Measurements from ENCODE around the gene ATP2C2. TPM values are rescaled to one million over a fixed set of nuclear protein-coding genes. Genes with fewer than 3 reads are reported as not detected.
"Not testable (repeated sequence)": the region's sequence is repeated elsewhere in the genome, so short reads cannot be mapped to it uniquely, and the experiment has no call there.

ATP2C2 gene
- total RNA-seq, 1 donor from 2014 or later: not detected

- Histone ChIP-seq H3K4me1 (ENCODE audit: control insufficient read depth in 3 of 3, insufficient read depth in 3 of 3, low read length in 3 of 3) (no peaks in the 10 kb centered on the region), H3K27me3 (ENCODE audit: control insufficient read depth in 3 of 3, insufficient read depth in 3 of 3, low read length in 3 of 3) (peaks cover 0 to 14% (median 6%) of the 10 kb centered on the region in 3 donors), H3K4me3 (ENCODE audit: low read length in 3 of 3) (no peak overlapping the region), H3K27ac (ENCODE audit: low read depth, low read length) (no peak overlapping the region), H3K36me3 (ENCODE audit: control insufficient read depth in 3 of 3, insufficient read depth in 3 of 3, low read length in 3 of 3) (no peaks in the 10 kb centered on the region), H3K9me3 (ENCODE audit: control insufficient read depth in 3 of 3, low read length in 3 of 3) (no peaks in the 10 kb centered on the region), H3K9ac (ENCODE audit: low read depth in 1 of 3, low read length in 3 of 3) (no peak overlapping the region)
Observed at GRCh38 chr16:84339766-84340165, 28.6 kb upstream of the ATP2C2 start.

GRCh38 chr16:84340325-84341040 lies 27.9 kb upstream of the ATP2C2 start:
- peaks cover 0 to 14% (median 6%) of the 10 kb centered on the region in 3 donors for H3K27me3 ChIP-seq (ENCODE audit: control insufficient read depth in 3 of 3, insufficient read depth in 3 of 3, low read length in 3 of 3)
- no peak overlapping the region for H3K4me3 ChIP-seq (ENCODE audit: low read length in 3 of 3)
- no peak overlapping the region for H3K9ac ChIP-seq (ENCODE audit: low read depth in 1 of 3, low read length in 3 of 3)

GRCh38 chr16:84341528-84342295 lies 26.6 kb upstream of the ATP2C2 start:
- Histone ChIP-seq H3K9ac (ENCODE audit: low read depth in 1 of 3, low read length in 3 of 3) (no peak overlapping the region), H3K27ac (ENCODE audit: low read depth, low read length) (no peak overlapping the region), H3K9me3 (ENCODE audit: control insufficient read depth in 3 of 3, low read length in 3 of 3) (no peaks in the 10 kb centered on the region), H3K4me1 (ENCODE audit: control insufficient read depth in 3 of 3, insufficient read depth in 3 of 3, low read length in 3 of 3) (no peaks in the 10 kb centered on the region), H3K27me3 (ENCODE audit: control insufficient read depth in 3 of 3, insufficient read depth in 3 of 3, low read length in 3 of 3) (peaks cover 0 to 17% (median 6%) of the 10 kb centered on the region in 3 donors), H3K4me3 (ENCODE audit: low read length in 3 of 3) (no peak overlapping the region), H3K36me3 (ENCODE audit: control insufficient read depth in 3 of 3, insufficient read depth in 3 of 3, low read length in 3 of 3) (no peaks in the 10 kb centered on the region)

More at GRCh38 chr16:84340325-84341040, 27.9 kb upstream of the ATP2C2 start:
- Histone ChIP-seq H3K36me3 (ENCODE audit: control insufficient read depth in 3 of 3, insufficient read depth in 3 of 3, low read length in 3 of 3) (no peaks in the 10 kb centered on the region), H3K4me1 (ENCODE audit: control insufficient read depth in 3 of 3, insufficient read depth in 3 of 3, low read length in 3 of 3) (no peaks in the 10 kb centered on the region), H3K27ac (ENCODE audit: low read depth, low read length) (no peak overlapping the region), H3K9me3 (ENCODE audit: control insufficient read depth in 3 of 3, low read length in 3 of 3) (no peaks in the 10 kb centered on the region)

GRCh38 chr16:84343800-84344199 lies 24.5 kb upstream of the ATP2C2 start:
- H3K4me1 ChIP-seq (ENCODE audit: control insufficient read depth in 3 of 3, insufficient read depth in 3 of 3, low read length in 3 of 3); H3K9ac ChIP-seq (ENCODE audit: low read depth in 1 of 3, low read length in 3 of 3); H3K4me3 ChIP-seq (ENCODE audit: low read length in 3 of 3); H3K36me3 ChIP-seq (ENCODE audit: control insufficient read depth in 3 of 3, insufficient read depth in 3 of 3, low read length in 3 of 3); H3K9me3 ChIP-seq (ENCODE audit: control insufficient read depth in 3 of 3, low read length in 3 of 3); H3K27ac ChIP-seq (ENCODE audit: low read depth, low read length): not testable (repeated sequence)
- peaks cover 0 to 19% (median 13%) of the 10 kb centered on the region in 3 donors for H3K27me3 ChIP-seq (ENCODE audit: control insufficient read depth in 3 of 3, insufficient read depth in 3 of 3, low read length in 3 of 3)

GRCh38 chr16:84344781-84345180 lies 23.6 kb upstream of the ATP2C2 start:
- H3K9me3 ChIP-seq (ENCODE audit: control insufficient read depth in 3 of 3, low read length in 3 of 3): no peaks in the 10 kb centered on the region
- H3K27me3 ChIP-seq (ENCODE audit: control insufficient read depth in 3 of 3, insufficient read depth in 3 of 3, low read length in 3 of 3): peaks cover 0 to 19% (median 10%) of the 10 kb centered on the region in 3 donors
- H3K4me3 ChIP-seq (ENCODE audit: low read length in 3 of 3): no peak overlapping the region
- H3K4me1 ChIP-seq (ENCODE audit: control insufficient read depth in 3 of 3, insufficient read depth in 3 of 3, low read length in 3 of 3): no peaks in the 10 kb centered on the region
- H3K27ac ChIP-seq (ENCODE audit: low read depth, low read length): no peak overlapping the region
- H3K9ac ChIP-seq (ENCODE audit: low read depth in 1 of 3, low read length in 3 of 3): no peak overlapping the region
- no peaks in the 10 kb centered on the region for H3K36me3 ChIP-seq (ENCODE audit: control insufficient read depth in 3 of 3, insufficient read depth in 3 of 3, low read length in 3 of 3)

GRCh38 chr16:84347161-84347560 lies 21.2 kb upstream of the ATP2C2 start:
- no peaks in the 10 kb centered on the region for H3K4me1 ChIP-seq (ENCODE audit: control insufficient read depth in 3 of 3, insufficient read depth in 3 of 3, low read length in 3 of 3)
- peaks cover 0 to 10% (median 9%) of the 10 kb centered on the region in 3 donors for H3K27me3 ChIP-seq (ENCODE audit: control insufficient read depth in 3 of 3, insufficient read depth in 3 of 3, low read length in 3 of 3)
- no peak overlapping the region for H3K4me3 ChIP-seq (ENCODE audit: low read length in 3 of 3)
- no peaks in the 10 kb centered on the region for H3K9me3 ChIP-seq (ENCODE audit: control insufficient read depth in 3 of 3, low read length in 3 of 3)
- H3K9ac ChIP-seq (ENCODE audit: low read depth in 1 of 3, low read length in 3 of 3): no peak overlapping the region
- H3K27ac ChIP-seq (ENCODE audit: low read depth, low read length): no peak overlapping the region
- no peaks in the 10 kb centered on the region for H3K36me3 ChIP-seq (ENCODE audit: control insufficient read depth in 3 of 3, insufficient read depth in 3 of 3, low read length in 3 of 3)

GRCh38 chr16:84348386-84348888 lies 19.9 kb upstream of the ATP2C2 start:
- Histone ChIP-seq H3K9me3 (ENCODE audit: control insufficient read depth in 3 of 3, low read length in 3 of 3) (no peaks in the 10 kb centered on the region), H3K27me3 (ENCODE audit: control insufficient read depth in 3 of 3, insufficient read depth in 3 of 3, low read length in 3 of 3) (peaks cover 0 to 10% (median 9%) of the 10 kb centered on the region in 3 donors), H3K27ac (ENCODE audit: low read depth, low read length) (no peak overlapping the region), H3K4me3 (ENCODE audit: low read length in 3 of 3) (no peak overlapping the region), H3K4me1 (ENCODE audit: control insufficient read depth in 3 of 3, insufficient read depth in 3 of 3, low read length in 3 of 3) (no peaks in the 10 kb centered on the region), H3K9ac (ENCODE audit: low read depth in 1 of 3, low read length in 3 of 3) (no peak overlapping the region), H3K36me3 (ENCODE audit: control insufficient read depth in 3 of 3, insufficient read depth in 3 of 3, low read length in 3 of 3) (no peaks in the 10 kb centered on the region)

GRCh38 chr16:84349862-84350684 lies 18.3 kb upstream of the ATP2C2 start:
- H3K36me3 ChIP-seq (ENCODE audit: control insufficient read depth in 3 of 3, insufficient read depth in 3 of 3, low read length in 3 of 3): no peaks in the 10 kb centered on the region
- H3K9me3 ChIP-seq (ENCODE audit: control insufficient read depth in 3 of 3, low read length in 3 of 3): no peaks in the 10 kb centered on the region
- no peaks in the 10 kb centered on the region for H3K4me1 ChIP-seq (ENCODE audit: control insufficient read depth in 3 of 3, insufficient read depth in 3 of 3, low read length in 3 of 3)
- H3K4me3 ChIP-seq (ENCODE audit: low read length in 3 of 3): no peak overlapping the region
- H3K27me3 ChIP-seq (ENCODE audit: control insufficient read depth in 3 of 3, insufficient read depth in 3 of 3, low read length in 3 of 3): peaks cover 0 to 15% (median 12%) of the 10 kb centered on the region in 3 donors
- H3K9ac ChIP-seq (ENCODE audit: low read depth in 1 of 3, low read length in 3 of 3): no peak overlapping the region
- no peak overlapping the region for H3K27ac ChIP-seq (ENCODE audit: low read depth, low read length)

- Histone ChIP-seq H3K9ac (ENCODE audit: low read depth in 1 of 3, low read length in 3 of 3) (no peak overlapping the region), H3K27me3 (ENCODE audit: control insufficient read depth in 3 of 3, insufficient read depth in 3 of 3, low read length in 3 of 3) (peaks cover 0 to 15% (median 12%) of the 10 kb centered on the region in 3 donors), H3K9me3 (ENCODE audit: control insufficient read depth in 3 of 3, low read length in 3 of 3) (no peaks in the 10 kb centered on the region), H3K36me3 (ENCODE audit: control insufficient read depth in 3 of 3, insufficient read depth in 3 of 3, low read length in 3 of 3) (no peaks in the 10 kb centered on the region), H3K27ac (ENCODE audit: low read depth, low read length) (no peak overlapping the region), H3K4me1 (ENCODE audit: control insufficient read depth in 3 of 3, insufficient read depth in 3 of 3, low read length in 3 of 3) (no peaks in the 10 kb centered on the region), H3K4me3 (ENCODE audit: low read length in 3 of 3) (no peak overlapping the region)
Observed at GRCh38 chr16:84350685-84351400, 17.5 kb upstream of the ATP2C2 start.
